ENCODE results near the gene AOX1.

DNA sequence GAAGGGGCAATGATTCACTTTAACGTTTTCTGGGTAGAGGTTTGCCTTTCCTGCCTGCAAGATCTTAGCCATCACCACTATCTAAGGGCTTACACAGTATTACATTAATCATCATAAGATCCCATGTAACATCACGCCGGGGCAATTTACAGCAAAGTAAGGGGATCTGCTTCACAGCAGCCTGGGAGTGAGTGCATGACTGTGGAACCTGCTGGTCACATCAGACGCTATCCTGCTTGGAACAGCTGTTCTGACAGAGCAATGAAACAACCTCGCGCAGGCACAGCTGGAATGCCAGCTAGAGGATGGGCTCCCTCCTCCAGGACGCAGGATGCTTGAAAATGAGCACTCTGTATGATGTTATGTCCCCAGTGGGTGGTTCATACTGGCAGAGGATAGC is 89.0 kb downstream of the AOX1 start:
- no peak for TF ChIP-seq POLR2A (IDR thresholded peaks at IDR 0.05)
- no peak for TF ChIP-seq CTCF (IDR thresholded peaks at IDR 0.05)

Data from lower leg skin (tissue), 3 donors.